GM10266 (cell line): ENCODE data around the gene SGTA.

Experiments used
- DNase-seq: peaks from one replicate; pipeline ENCODE4 v3.0.0; 2012; ENCODE audit errors: extremely low spot score
- TF ChIP-seq, protein P1 (sequence below): IDR thresholded peaks from 2 replicates; pipeline ENCODE4 v1.5.1; 2012; ENCODE audit warnings: mild to moderate bottlenecking, low read depth; ENCODE audit not compliant: control insufficient read depth, insufficient read depth; ENCODE audit errors: missing control alignments

Gene SGTA, protein sequence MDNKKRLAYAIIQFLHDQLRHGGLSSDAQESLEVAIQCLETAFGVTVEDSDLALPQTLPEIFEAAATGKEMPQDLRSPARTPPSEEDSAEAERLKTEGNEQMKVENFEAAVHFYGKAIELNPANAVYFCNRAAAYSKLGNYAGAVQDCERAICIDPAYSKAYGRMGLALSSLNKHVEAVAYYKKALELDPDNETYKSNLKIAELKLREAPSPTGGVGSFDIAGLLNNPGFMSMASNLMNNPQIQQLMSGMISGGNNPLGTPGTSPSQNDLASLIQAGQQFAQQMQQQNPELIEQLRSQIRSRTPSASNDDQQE

DNA sequence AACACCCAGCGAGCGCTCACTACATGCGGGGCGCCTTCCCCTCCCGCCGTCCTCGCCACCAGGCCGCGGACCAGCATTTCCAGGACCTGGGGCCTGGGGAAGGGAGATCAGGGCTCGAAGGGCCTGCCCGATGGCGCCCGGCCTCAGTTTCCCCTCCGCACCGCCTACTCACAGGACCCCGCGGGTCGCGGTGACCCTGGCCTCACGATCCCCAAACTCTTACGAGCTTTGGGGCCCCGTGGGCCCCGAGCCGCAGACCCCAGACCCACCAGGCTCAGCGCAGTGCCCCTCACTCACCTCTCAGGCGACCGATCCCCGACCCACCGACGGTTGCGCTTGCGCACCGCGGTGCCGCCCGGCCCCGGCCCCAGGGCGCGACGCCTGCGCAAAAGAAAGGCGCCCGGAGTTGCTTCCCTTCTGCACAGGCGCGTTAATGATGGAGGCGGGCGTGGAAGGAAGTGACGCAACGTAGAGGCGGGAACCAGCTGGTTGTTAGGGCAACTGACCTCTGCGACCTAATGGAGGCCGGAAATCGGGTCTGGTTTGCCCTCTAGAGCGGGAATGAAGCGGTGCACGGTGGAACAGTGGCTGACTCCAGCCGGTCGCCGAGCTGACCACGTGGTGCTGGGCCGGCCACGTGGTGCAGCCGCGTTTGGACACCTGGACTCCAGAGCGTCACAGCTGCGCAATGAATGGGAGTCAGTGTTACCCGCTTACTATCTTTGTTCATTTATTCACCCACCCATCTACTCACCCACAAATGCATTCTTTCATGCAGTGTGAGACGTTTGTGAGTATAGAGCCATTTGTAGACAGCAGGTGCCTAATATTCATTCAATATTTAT lies at the start of gene SGTA:
SGTA (minus strand) TSS at position 338 of the 845 bp plus-strand sequence. CDS start 14,205 bp downstream, outside the sequence.
- TF ChIP-seq, protein P1, sequence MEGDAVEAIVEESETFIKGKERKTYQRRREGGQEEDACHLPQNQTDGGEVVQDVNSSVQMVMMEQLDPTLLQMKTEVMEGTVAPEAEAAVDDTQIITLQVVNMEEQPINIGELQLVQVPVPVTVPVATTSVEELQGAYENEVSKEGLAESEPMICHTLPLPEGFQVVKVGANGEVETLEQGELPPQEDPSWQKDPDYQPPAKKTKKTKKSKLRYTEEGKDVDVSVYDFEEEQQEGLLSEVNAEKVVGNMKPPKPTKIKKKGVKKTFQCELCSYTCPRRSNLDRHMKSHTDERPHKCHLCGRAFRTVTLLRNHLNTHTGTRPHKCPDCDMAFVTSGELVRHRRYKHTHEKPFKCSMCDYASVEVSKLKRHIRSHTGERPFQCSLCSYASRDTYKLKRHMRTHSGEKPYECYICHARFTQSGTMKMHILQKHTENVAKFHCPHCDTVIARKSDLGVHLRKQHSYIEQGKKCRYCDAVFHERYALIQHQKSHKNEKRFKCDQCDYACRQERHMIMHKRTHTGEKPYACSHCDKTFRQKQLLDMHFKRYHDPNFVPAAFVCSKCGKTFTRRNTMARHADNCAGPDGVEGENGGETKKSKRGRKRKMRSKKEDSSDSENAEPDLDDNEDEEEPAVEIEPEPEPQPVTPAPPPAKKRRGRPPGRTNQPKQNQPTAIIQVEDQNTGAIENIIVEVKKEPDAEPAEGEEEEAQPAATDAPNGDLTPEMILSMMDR: peak; percentile 42
- DNase-seq: peak; percentile 98

DNA sequence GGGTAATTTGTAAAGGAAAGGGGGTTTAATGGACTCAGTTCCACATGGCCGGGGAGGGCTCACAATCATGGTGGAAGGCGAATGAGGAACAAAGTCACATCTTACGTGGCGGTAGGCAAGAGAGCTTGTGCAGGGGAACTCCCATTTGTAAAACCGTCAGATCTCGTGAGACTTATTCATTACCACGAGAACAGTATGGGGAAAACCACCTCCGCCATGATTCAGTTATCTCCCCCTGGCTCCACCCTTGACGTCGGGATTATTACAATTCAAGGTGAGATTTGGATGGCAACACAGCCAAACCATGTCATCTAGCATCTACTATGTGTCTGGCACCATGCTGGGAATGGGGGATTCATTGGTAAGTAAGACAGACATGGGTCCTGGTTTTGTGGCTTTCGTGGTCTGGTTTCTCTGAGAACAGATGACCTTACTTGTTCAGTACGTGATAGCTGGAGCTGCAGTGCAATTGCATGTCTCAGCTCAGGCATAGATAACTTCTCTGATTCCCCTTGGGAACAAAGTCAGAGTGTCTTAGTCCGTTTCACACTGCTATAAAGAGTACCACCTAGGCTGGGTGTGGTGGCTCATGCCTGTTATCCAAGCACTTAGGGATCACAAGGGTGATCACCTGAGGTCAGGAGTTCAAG lies 44.9 kb upstream of the SGTA start:
- DNase-seq: no peak
- TF ChIP-seq, protein P1: no peak

DNA sequence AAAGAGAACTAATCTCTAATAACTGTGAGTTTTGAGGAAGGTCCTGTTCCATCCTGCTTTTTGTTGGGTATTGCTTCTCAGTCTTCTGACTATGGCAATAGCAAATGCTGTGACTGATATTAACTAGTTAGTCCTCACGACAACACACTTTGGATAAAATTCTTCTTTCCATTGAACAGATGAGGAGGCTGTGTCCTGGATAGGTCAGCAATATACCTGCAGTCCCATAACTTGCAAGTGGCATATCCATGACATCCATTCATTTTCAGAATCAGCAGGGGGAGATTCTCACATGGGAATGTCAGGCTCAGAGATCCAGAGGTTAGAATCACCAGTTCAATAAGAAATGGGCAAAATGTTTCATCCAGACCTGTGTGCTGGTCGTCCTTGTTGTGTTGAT lies 43.9 kb upstream of the SGTA start:
- no peak for DNase-seq
- TF ChIP-seq, protein P1: no peak

DNA sequence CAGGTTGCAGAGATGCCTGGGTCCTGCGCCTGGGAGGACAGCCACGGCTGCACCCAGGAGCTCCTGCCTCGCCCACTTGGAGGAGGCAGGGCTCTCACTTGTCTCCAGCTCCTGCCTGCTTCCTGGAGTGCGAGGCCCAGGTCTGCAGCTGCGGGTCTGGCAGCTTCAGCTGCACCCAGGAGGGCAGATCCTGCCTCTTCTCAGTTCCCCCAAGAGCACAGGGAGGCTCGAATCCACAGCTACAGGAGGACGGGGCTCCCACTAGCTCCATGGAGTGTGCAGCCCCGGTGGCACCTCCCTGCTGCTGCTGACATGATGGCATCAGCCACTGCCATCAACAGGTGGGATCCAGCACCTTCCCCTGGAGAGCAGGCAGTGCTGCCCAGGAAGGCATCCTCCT lies 41.1 kb upstream of the SGTA start:
- TF ChIP-seq, protein P1: no peak
- DNase-seq: no peak

DNA sequence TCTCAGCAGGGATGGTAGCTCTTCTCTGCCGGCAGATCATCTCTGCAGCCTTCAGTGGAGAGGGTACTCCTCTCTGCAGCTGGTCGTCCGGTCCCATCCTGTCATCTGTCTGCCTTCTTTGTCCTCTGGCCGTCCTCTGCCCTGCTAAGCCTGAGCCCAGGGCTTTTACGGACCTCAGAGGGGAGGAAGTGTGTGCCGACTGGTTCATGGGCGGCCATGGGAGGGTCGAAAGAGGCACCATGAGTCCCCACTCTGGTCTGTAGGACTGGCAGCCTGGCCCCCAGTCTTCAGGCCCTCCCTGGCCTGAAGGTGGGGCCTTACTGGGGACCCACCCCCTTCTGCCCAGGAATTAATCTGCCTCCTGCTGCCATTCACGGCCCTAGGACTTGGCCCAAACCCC lies 40.6 kb upstream of the SGTA start:
- TF ChIP-seq, protein P1: no peak
- DNase-seq: no peak

DNA sequence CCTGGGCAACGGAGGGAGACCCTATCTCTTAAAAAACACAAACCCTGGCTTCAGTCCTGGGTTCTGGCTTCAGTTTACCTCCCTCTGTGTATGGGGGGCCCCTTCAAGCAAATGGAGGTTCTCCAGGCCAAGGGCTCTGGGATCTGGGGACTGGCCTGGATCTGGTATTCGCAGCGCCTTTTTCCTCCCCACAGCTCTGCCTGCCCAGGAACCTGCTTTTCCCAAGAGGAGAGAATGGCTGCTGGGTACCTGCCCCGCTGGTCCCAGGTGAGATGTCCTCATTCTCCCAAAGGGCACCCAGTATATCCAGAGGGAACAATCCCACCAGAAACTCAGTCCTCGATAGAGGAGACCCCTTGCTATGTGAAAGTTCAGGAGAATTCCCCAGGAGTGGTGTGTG lies 39.8 kb upstream of the SGTA start:
- TF ChIP-seq, protein P1: no peak
- DNase-seq: no peak
